Activated CD4-positive, alpha-beta T cell treated with anti-CD3 and anti-CD28 coated beads, Interleukin-2, amount 10 ng/mL, durations not matched to agents 7 days and 5 days (primary cell): ENCODE measurements around the gene NEGR1. TPM values are rescaled to one million over a fixed set of nuclear protein-coding genes. Genes with fewer than 3 reads are reported as not detected.

Experiments
- CTCF ChIA-PET: fragments of 350-600 bp; sonication (Branson Sonifier 250); formaldehyde crosslinking; loops from one replicate; lab custom pipeline; 2021; ENCODE audit warnings: antibody characterized with exemption; lab: Charles Lee
- POLR2A ChIA-PET: fragments of 350-600 bp; sonication (Branson Sonifier 250); formaldehyde crosslinking; loops from one replicate; lab custom pipeline; 2021; ENCODE audit warnings: antibody characterized with exemption; lab: Charles Lee
- DNase-seq: peaks from one replicate; pipeline ENCODE4 v3.0.0-alpha.2; 2020
- H3K27ac Mint-ChIP-seq: one replicate; pipeline ENCODE4 v1.8.0; 2021; ENCODE audit warnings: mild to moderate bottlenecking, moderate library complexity, mixed read lengths
- H3K27me3 Mint-ChIP-seq: one replicate; pipeline ENCODE4 v1.8.0; 2021; ENCODE audit warnings: mixed read lengths
- H3K36me3 Mint-ChIP-seq: one replicate; pipeline ENCODE4 v1.8.0; 2021; ENCODE audit warnings: low read depth, mixed read lengths
- H3K4me1 Mint-ChIP-seq: one replicate; pipeline ENCODE4 v1.8.0; 2021; ENCODE audit warnings: mixed read lengths
- H3K4me3 Mint-ChIP-seq: one replicate; pipeline ENCODE4 v1.8.0; 2021; ENCODE audit warnings: mild to moderate bottlenecking, moderate library complexity, mixed read lengths
- H3K9me3 Mint-ChIP-seq: one replicate; pipeline ENCODE4 v1.8.0; 2021; ENCODE audit warnings: mixed read lengths
- total RNA-seq, 2 experiments: library from RNA; stranded (reverse); gene quantifications; one replicate each; pipeline ENCODE4 v1.2.3, GENCODE V29; 2021

NEGR1 gene
- total RNA-seq, 2 experiments from 2014 or later, result not detected

DNA sequence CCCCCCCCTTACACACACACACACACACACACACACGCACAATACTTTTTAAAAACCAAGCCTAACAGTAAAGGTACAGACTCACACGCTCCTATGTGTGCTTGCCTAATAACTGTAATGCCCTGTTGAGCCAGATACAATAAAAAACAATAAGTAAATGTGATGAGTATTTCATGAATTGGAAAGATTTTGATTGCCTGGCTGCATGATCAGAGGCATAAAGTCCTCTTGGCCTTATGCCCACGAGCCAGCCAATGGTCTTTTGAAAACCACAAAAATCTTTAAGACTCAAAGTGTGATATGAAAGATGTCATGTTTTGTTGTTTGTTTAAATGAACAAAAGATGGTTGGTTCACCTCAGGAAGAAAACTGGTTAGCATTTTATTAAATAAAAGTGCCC lies 759.6 kb downstream of the NEGR1 start:
- H3K27me3 Mint-ChIP-seq, result no peaks in the 10 kb centered on the region
- no peak for DNase-seq
- no peak overlapping the region for H3K4me3 Mint-ChIP-seq
- CTCF ChIA-PET, result no interaction called here
- H3K36me3 Mint-ChIP-seq, result no peaks in the 10 kb centered on the region
- H3K4me1 Mint-ChIP-seq, result no peaks in the 10 kb centered on the region
- no peak overlapping the region for H3K27ac Mint-ChIP-seq
- POLR2A ChIA-PET, result no interaction called here
- H3K9me3 Mint-ChIP-seq, result no peaks in the 10 kb centered on the region

DNA sequence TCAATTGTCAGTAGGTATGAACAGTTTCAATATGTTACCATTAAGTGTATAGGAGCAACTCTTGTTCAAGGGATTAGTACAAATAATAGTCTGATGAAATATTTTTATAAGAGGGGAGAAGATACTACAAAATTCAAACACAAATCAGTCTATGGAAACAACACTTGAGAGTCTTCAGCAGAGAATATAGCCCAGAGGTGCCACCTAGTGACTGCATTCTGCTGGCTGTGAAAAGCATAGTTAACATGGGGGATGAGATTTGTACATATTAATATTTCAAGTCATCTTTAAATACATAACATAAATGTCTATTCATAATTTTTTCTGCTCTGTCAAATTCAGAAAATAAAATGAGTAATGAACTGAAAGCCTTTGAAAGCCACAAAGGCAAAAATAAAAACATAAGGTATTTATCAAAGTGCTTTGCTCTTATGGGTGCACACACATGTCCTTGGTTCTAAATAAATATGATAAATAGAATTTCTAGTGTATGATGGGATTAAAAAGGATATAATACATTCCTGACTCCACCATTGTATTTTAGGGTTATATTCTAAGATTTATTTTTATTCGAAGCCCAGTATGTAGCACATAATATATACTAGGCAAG lies 760.6 kb downstream of the NEGR1 start:
- H3K4me1 Mint-ChIP-seq, result no peaks in the 10 kb centered on the region
- CTCF ChIA-PET, result no interaction called here
- POLR2A ChIA-PET, result no interaction called here
- DNase-seq, result no peak
- no peaks in the 10 kb centered on the region for H3K27me3 Mint-ChIP-seq
- H3K36me3 Mint-ChIP-seq, result no peaks in the 10 kb centered on the region
- no peak overlapping the region for H3K4me3 Mint-ChIP-seq
- no peaks in the 10 kb centered on the region for H3K9me3 Mint-ChIP-seq
- H3K27ac Mint-ChIP-seq, result no peak overlapping the region

DNA sequence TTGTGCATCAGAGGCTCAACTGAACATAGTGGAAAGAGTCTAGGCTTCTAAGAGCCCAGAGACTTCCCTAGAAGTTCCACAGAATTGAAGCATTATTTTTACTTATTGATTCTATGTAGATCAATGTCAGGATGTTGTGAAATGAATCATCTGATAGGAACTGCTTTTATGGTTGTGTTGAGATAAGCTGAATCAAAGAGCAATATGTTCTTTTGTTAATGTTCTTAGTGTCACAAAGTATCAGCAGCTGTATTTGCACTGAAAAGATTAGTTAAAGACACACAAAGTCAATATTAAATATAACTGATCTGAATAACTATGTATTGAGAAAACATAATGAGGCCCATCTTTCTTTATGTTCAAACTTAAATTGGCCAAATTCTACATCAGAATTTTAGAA lies 770.8 kb downstream of the NEGR1 start:
- ChIA-PET POLR2A (no interaction called here), CTCF (no interaction called here)
- H3K4me1 Mint-ChIP-seq, result no peaks in the 10 kb centered on the region
- H3K27me3 Mint-ChIP-seq, result no peaks in the 10 kb centered on the region
- DNase-seq, result no peak
- no peak overlapping the region for H3K27ac Mint-ChIP-seq
- no peak overlapping the region for H3K4me3 Mint-ChIP-seq
- H3K9me3 Mint-ChIP-seq, result peaks cover 3% of the 10 kb centered on the region
- H3K36me3 Mint-ChIP-seq, result no peaks in the 10 kb centered on the region

DNA sequence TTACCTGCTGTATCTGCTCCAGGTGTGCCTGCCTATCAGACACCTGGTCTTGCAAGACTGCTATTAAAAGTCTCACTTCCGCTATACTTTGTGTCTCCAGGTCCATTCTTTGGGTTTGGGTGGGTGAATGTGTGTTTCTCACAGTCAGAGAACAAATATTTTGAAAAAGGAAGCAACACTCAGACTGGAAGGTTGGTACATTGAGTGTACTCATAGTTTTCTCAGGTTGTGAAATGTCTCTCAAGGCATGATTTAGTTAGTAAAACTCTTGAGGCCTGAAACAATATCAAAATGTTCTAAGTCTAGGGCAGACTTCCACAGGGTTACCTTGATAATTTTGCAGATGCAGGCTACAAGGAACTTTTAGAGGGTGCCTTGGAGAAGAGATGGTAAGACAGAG lies 771.6 kb downstream of the NEGR1 start:
- no peak overlapping the region for H3K27ac Mint-ChIP-seq
- H3K27me3 Mint-ChIP-seq, result no peaks in the 10 kb centered on the region
- no peak overlapping the region for H3K4me3 Mint-ChIP-seq
- H3K9me3 Mint-ChIP-seq, result peaks cover 3% of the 10 kb centered on the region
- no peaks in the 10 kb centered on the region for H3K36me3 Mint-ChIP-seq
- H3K4me1 Mint-ChIP-seq, result no peaks in the 10 kb centered on the region
- DNase-seq, result no peak
- POLR2A ChIA-PET, result no interaction called here
- CTCF ChIA-PET, result no interaction called here

DNA sequence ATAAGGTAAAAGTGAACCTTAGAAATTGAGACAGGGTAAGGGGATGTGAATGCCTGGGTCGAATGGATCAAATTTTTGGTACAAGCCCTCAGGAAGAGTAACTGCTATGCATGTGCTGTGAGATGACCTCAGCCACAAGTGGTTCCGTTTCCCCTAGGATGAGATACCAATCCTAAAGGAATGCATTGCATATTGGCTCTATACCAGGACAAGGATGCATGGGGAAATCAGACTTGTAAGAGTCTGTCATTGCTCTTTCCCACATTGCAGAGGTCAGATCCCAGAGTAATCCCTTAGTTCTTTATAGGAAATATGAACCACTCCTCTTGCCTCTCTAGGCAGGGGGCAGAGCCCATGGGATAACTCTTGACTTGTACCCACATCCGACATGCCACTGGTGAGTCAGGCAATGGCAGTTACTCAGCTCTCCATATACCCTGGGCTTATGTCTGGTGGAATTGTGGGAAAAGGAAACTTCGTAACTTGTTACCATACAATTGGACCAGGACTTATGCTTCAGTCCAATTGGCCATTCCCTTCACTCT lies 773.2 kb downstream of the NEGR1 start:
- no peak overlapping the region for H3K4me3 Mint-ChIP-seq
- H3K4me1 Mint-ChIP-seq, result no peaks in the 10 kb centered on the region
- H3K27me3 Mint-ChIP-seq, result no peaks in the 10 kb centered on the region
- ChIA-PET CTCF (no interaction called here), POLR2A (no interaction called here)
- DNase-seq, result no peak
- peaks cover 5% of the 10 kb centered on the region for H3K9me3 Mint-ChIP-seq
- H3K36me3 Mint-ChIP-seq, result no peaks in the 10 kb centered on the region
- H3K27ac Mint-ChIP-seq, result no peak overlapping the region

- ChIA-PET POLR2A (no interaction called here), CTCF (no interaction called here)
- H3K4me3 Mint-ChIP-seq, result no peak overlapping the region
- H3K36me3 Mint-ChIP-seq, result no peaks in the 10 kb centered on the region
- no peak overlapping the region for H3K27ac Mint-ChIP-seq
- no peaks in the 10 kb centered on the region for H3K27me3 Mint-ChIP-seq
- no peaks in the 10 kb centered on the region for H3K4me1 Mint-ChIP-seq
- H3K9me3 Mint-ChIP-seq, result peaks cover 3% of the 10 kb centered on the region
- DNase-seq, result no peak
Measured at GRCh38 chr1:71502006-71502405, 780.3 kb downstream of the NEGR1 start.

DNA sequence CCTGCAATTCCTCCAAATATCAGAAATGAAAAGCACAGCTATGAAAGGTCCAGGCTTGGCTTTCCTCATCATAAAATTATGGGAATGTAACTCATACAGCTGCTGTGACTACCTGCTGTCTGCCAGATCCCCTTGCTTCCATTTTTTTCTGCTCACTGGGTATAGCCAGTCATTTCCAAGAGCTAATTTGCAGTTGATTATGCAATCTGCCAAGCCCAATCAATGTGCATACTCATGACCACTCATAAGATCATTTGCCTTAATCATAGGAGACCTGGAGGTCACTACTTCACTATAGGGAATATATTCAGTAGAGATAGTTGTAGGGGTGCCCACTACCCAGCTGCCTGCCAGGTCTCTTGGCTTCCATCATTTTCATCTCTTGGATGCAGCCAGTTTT lies 783.8 kb downstream of the NEGR1 start:
- Mint-ChIP-seq H3K27me3 (no peaks in the 10 kb centered on the region), H3K36me3 (no peaks in the 10 kb centered on the region), H3K27ac (no peak overlapping the region), H3K9me3 (no peaks in the 10 kb centered on the region), H3K4me1 (no peaks in the 10 kb centered on the region), H3K4me3 (no peak overlapping the region)
- DNase-seq, result no peak
- POLR2A ChIA-PET, result no interaction called here
- CTCF ChIA-PET, result no interaction called here

DNA sequence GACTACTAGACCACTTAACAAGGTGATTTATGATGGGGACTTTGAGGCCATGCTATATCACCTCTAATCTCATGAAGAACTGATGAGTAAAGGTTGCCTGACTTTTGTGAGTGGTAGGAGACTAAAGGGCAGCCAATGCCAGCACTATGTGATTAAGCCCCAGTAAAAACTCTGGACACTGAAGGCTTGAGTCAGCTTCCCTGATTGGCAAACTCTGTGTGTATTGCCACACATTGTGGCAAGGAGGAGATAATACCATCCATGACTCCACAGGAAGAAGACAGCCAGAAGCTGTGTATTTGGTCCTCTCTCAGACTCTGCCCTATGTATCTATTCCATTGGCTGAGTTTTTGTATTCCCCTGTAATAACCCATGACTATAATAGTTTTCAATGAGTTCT lies 788.2 kb downstream of the NEGR1 start:
- DNase-seq, result no peak
- Mint-ChIP-seq H3K27ac (no peak overlapping the region), H3K27me3 (no peaks in the 10 kb centered on the region), H3K4me3 (no peak overlapping the region), H3K36me3 (no peaks in the 10 kb centered on the region), H3K9me3 (peaks cover 4% of the 10 kb centered on the region), H3K4me1 (no peaks in the 10 kb centered on the region)
- ChIA-PET POLR2A (no interaction called here), CTCF (no interaction called here)

DNA sequence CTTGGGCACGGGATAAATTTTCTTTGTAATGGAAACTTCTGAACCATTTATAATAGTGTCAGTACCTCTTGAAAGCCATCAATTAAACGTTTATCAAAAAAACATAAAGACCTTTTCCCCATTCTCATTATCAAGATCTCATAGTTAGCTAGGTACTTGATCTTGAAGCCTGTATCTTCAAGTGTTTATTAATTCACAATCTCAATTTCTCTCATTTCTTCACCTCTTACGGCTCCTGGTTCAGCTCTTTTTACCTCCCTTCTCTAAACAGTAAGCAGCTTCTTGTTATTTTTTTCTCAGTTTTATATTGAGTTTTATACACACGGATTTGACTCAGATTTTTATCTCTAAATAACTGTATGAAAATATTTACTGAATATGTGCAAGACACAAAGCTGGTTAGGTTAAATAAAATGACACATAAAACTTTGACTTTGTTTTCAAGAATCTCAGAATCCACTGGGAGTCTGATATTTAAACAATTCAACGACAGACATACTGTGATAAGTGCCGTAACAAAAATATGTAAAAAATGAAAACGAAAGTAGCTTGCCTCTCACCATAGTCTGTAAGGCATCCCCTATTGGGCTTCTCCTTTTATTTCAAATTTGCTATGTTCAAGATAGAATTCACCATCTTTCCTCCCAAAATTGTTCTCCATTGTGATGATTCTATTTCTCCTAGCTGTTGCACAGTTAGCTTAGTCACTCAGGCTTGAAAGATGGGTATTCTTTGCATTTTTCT lies 789.9 kb downstream of the NEGR1 start:
- ChIA-PET POLR2A (no interaction called here), CTCF (no interaction called here)
- H3K4me1 Mint-ChIP-seq, result no peaks in the 10 kb centered on the region
- no peak for DNase-seq
- H3K27me3 Mint-ChIP-seq, result no peaks in the 10 kb centered on the region
- H3K36me3 Mint-ChIP-seq, result no peaks in the 10 kb centered on the region
- no peak overlapping the region for H3K27ac Mint-ChIP-seq
- H3K9me3 Mint-ChIP-seq, result peaks cover 4% of the 10 kb centered on the region
- H3K4me3 Mint-ChIP-seq, result no peak overlapping the region

- Mint-ChIP-seq H3K4me1 (no peaks in the 10 kb centered on the region), H3K9me3 (peaks cover 4% of the 10 kb centered on the region), H3K4me3 (no peak overlapping the region), H3K27me3 (no peaks in the 10 kb centered on the region), H3K36me3 (no peaks in the 10 kb centered on the region), H3K27ac (no peak overlapping the region)
- ChIA-PET POLR2A (no interaction called here), CTCF (no interaction called here)
- no peak for DNase-seq
Measured at GRCh38 chr1:71490432-71490831, 791.9 kb downstream of the NEGR1 start.

DNA sequence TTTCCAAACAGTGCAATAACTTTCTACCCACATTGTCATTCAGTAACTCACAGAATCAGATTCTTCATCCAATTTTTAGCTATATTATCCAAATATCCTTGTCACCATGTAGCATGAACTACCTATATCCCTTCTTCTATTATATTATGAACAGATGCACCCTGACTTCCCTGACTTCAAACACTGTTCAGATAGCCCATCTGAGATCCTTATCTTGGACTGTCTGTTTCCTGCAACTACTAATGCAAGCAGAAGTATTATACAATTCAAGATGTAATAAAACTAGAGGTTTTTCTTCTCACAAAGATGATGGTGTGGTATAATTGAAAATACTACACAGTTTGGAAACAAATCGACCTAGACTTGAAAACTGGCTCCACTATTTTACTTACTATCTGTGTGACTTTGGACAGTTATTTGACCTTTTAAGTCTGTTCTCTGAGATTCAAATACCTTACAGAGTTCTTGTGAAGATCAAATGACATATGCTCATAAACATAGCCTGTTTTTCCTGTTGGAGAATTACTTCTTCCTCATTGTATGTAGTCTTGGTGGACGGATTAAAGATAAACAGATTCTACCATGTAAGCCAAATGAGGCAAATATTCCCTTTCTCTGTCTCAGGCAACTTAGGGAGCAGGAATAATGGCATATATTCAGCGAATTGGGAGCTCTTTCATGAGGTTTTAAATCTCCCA lies 793.6 kb downstream of the NEGR1 start:
- no peaks in the 10 kb centered on the region for H3K36me3 Mint-ChIP-seq
- no peak overlapping the region for H3K27ac Mint-ChIP-seq
- no peak overlapping the region for H3K4me3 Mint-ChIP-seq
- peaks cover 4% of the 10 kb centered on the region for H3K9me3 Mint-ChIP-seq
- no peaks in the 10 kb centered on the region for H3K4me1 Mint-ChIP-seq
- H3K27me3 Mint-ChIP-seq, result no peaks in the 10 kb centered on the region
- POLR2A ChIA-PET, result no interaction called here
- CTCF ChIA-PET, result no interaction called here
- no peak for DNase-seq

GRCh38 chr1:71473331-71473730 lies 809.0 kb downstream of the NEGR1 start:
- H3K4me1 Mint-ChIP-seq, result no peaks in the 10 kb centered on the region
- CTCF ChIA-PET, result no interaction called here
- H3K4me3 Mint-ChIP-seq, result no peak overlapping the region
- no peaks in the 10 kb centered on the region for H3K36me3 Mint-ChIP-seq
- H3K27ac Mint-ChIP-seq, result no peak overlapping the region
- no peak for DNase-seq
- H3K9me3 Mint-ChIP-seq, result no peaks in the 10 kb centered on the region
- no peaks in the 10 kb centered on the region for H3K27me3 Mint-ChIP-seq
- POLR2A ChIA-PET, result no interaction called here

DNA sequence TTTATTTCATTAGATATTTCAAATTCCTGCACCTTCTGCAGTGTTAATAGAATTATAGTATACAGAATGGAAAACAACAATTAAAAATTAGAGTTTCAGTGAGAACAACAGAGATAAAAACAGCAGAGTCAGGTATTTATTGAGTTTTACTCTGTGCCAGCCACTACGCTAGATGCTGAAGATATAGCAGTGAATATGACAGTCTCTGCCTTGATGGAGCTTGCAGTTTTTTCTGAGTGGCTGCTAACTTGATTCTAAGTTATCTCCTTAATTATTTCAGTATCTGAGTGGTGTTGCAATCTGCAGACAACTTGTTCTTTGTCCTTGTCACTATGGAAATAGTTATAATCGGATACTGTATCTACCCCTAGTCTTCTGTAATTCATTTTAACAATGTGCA lies 817.2 kb downstream of the NEGR1 start:
- no peaks in the 10 kb centered on the region for H3K27me3 Mint-ChIP-seq
- no peak overlapping the region for H3K4me3 Mint-ChIP-seq
- no peak overlapping the region for H3K27ac Mint-ChIP-seq
- H3K36me3 Mint-ChIP-seq, result no peaks in the 10 kb centered on the region
- POLR2A ChIA-PET, result no interaction called here
- CTCF ChIA-PET, result no interaction called here
- no peaks in the 10 kb centered on the region for H3K4me1 Mint-ChIP-seq
- DNase-seq, result no peak
- no peaks in the 10 kb centered on the region for H3K9me3 Mint-ChIP-seq
